ENCODE results near the gene SORCS3.

Gene SORCS3

DNA sequence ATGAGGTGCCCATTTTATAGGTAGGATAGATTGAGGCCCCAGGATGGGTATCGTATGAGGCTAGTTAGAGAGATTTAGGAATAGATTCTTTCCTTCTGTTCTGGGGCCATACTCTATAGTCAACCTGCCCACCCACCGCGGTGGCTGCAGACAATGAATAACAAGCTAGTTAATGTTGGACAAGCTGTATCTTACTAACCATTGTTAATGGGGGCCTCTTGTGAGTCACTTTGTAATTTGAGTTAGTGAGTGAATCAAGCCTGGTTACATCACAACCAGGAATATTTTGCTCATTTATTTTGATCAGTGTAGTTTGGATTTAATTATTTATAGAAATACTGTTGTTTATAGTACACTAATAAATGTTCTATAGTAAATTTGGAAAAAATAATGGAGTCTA, 7.3 kb downstream of the SORCS3 start:
- Histone ChIP-seq H3K4me1 (ENCODE audit: control insufficient read depth, insufficient read depth, low read length) (no peaks in the 10 kb centered on the region), H3K9me3 (ENCODE audit: control insufficient read depth, insufficient read depth, low read depth, low read length) (no peaks in the 10 kb centered on the region), H3K27ac (ENCODE audit: low read depth, low read length) (no peak overlapping the region), H3K36me3 (ENCODE audit: control insufficient read depth, insufficient read depth, low read length) (no peaks in the 10 kb centered on the region), H3K9ac (ENCODE audit: low read length) (no peak overlapping the region), H3K4me3 (ENCODE audit: low read depth, low read length) (no peak overlapping the region), H3K27me3 (ENCODE audit: control insufficient read depth, insufficient read depth, low read length) (peaks cover 64% of the 10 kb centered on the region)

DNA sequence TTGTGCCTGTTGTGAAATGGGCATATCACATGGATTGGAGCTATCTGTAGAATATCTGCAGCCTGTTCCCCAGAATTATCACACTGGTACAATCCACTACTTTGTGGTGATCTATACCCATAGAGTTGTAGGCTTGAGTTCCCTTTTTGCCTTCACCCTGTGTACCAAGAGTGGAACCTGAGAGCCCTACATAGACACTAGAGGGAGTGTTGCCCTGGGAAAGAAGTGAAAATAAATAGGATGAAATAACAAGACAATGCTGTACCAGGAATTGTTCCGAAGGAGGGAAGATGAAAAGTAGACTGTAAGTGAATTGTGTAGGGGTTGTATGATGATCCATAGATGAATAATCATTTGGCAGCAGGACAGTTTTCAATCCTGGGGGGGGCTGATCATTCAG, 9.0 kb downstream of the SORCS3 start:
- H3K9me3 ChIP-seq (ENCODE audit: control insufficient read depth, insufficient read depth, low read depth, low read length): no peaks in the 10 kb centered on the region
- H3K36me3 ChIP-seq (ENCODE audit: control insufficient read depth, insufficient read depth, low read length): no peaks in the 10 kb centered on the region
- no peak overlapping the region for H3K9ac ChIP-seq (ENCODE audit: low read length)
- no peak overlapping the region for H3K27ac ChIP-seq (ENCODE audit: low read depth, low read length)
- no peaks in the 10 kb centered on the region for H3K4me1 ChIP-seq (ENCODE audit: control insufficient read depth, insufficient read depth, low read length)
- no peak overlapping the region for H3K4me3 ChIP-seq (ENCODE audit: low read depth, low read length)
- peaks cover 48% of the 10 kb centered on the region for H3K27me3 ChIP-seq (ENCODE audit: control insufficient read depth, insufficient read depth, low read length)

DNA sequence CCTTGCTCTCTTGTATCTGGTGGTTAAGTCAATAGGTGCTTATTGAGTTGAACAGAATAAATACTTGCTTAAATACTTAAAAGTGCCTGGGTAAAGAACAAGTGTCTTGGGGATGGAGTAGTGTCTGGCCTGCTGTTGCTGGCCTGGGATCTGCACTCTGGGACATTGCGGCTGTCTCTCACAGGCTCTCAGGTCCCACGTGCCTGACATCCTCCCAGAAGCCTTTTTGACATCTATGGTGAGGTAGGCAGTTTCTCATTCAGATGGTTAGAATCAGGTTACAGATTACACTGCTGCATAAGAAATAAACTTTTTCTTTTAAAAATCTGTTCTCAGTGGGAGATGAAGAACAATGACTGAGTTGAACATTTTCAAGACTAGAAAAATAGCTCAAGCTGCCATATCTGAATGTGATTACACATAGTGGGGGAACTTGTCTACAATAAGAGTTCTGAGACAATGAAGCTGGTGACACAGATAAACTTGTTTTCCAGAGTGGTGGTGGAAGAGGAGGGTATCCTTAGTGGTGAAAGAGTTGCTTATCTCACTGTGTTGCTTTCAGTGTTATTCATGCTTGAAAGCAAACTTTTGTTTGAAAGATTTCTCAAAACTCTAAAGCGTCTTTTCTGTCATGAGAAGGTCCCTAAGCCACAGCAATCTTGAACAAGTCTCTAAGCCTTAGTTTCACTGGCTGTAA, 9.7 kb downstream of the SORCS3 start:
- Histone ChIP-seq H3K9ac (ENCODE audit: low read length) (no peak overlapping the region), H3K36me3 (ENCODE audit: control insufficient read depth, insufficient read depth, low read length) (no peaks in the 10 kb centered on the region), H3K4me3 (ENCODE audit: low read depth, low read length) (no peak overlapping the region), H3K27me3 (ENCODE audit: control insufficient read depth, insufficient read depth, low read length) (peaks cover 41% of the 10 kb centered on the region), H3K27ac (ENCODE audit: low read depth, low read length) (no peak overlapping the region), H3K9me3 (ENCODE audit: control insufficient read depth, insufficient read depth, low read depth, low read length) (no peaks in the 10 kb centered on the region), H3K4me1 (ENCODE audit: control insufficient read depth, insufficient read depth, low read length) (no peaks in the 10 kb centered on the region)

DNA sequence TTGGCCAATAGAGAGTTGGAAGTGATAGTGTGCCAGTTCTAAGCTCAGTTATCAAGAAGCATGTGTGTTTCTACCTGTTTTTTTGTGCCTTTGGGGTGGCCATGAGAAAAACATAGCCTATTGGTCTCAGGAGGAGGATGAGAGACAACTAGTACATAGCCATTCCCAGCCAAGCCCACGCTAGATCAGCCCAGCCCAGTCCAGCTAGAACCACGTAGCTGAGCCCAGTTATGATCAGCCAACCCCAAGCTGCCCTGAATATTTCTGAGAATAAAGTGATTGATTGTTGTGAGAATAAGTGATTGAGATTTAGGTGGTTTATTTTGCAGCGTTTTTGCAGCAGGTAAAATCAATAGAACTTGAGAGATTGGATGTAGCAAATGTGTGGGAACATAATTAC, 15.9 kb downstream of the SORCS3 start:
- H3K27ac ChIP-seq (ENCODE audit: low read depth, low read length): no peak overlapping the region
- no peak overlapping the region for H3K4me3 ChIP-seq (ENCODE audit: low read depth, low read length)
- H3K4me1 ChIP-seq (ENCODE audit: control insufficient read depth, insufficient read depth, low read length): no peaks in the 10 kb centered on the region; the same call in 1 of the 2 replicates
- H3K9me3 ChIP-seq (ENCODE audit: control insufficient read depth, insufficient read depth, low read depth, low read length): no peaks in the 10 kb centered on the region
- no peaks in the 10 kb centered on the region for H3K27me3 ChIP-seq (ENCODE audit: control insufficient read depth, insufficient read depth, low read length)
- no peak overlapping the region for H3K9ac ChIP-seq (ENCODE audit: low read length)
- no peaks in the 10 kb centered on the region for H3K36me3 ChIP-seq (ENCODE audit: control insufficient read depth, insufficient read depth, low read length)

DNA sequence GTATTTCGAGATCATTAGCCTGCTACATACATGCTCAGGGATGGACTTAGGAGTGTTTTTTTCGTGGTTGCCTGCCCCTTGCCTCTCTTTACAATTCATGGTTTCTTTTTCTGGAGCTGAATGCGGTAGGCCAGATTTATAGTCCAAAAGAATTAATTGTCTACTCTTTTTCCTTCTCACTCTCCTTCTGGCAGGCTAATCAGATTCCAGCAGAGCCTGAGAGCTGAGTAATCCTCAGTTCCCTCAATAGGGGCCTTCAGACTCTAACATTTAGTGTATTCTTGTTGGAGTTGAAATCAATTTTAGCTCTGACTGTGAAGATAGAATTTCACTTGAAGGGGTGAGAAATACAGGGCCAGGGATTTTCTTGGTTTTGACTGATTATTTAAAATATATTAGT, 16.4 kb downstream of the SORCS3 start:
- no peaks in the 10 kb centered on the region for H3K36me3 ChIP-seq (ENCODE audit: control insufficient read depth, insufficient read depth, low read length)
- no peak overlapping the region for H3K9ac ChIP-seq (ENCODE audit: low read length)
- no peaks in the 10 kb centered on the region; the same call in 1 of the 2 replicates for H3K4me1 ChIP-seq (ENCODE audit: control insufficient read depth, insufficient read depth, low read length)
- no peak overlapping the region for H3K27ac ChIP-seq (ENCODE audit: low read depth, low read length)
- no peak overlapping the region for H3K4me3 ChIP-seq (ENCODE audit: low read depth, low read length)
- no peaks in the 10 kb centered on the region for H3K27me3 ChIP-seq (ENCODE audit: control insufficient read depth, insufficient read depth, low read length)
- no peaks in the 10 kb centered on the region for H3K9me3 ChIP-seq (ENCODE audit: control insufficient read depth, insufficient read depth, low read depth, low read length)

DNA sequence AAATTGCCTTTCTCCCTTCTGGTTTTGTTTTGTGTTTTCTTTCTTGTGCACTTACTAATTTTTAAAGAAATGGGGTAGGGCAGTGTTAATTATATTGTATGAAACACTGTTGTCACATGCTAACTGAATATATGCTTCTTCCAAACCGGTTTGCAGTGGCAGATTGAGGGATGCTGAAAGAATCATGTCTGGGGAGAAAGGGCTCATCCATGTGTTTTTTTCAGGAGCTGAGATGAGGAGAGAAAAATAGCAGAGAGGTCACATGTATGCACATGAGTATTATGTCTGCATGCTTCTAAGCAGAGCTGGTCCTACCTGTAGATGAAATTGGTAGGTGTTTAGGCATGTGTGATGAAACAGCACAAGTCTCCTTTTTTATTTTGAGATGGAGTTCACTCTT, 17.0 kb downstream of the SORCS3 start:
- no peaks in the 10 kb centered on the region for H3K36me3 ChIP-seq (ENCODE audit: control insufficient read depth, insufficient read depth, low read length)

DNA sequence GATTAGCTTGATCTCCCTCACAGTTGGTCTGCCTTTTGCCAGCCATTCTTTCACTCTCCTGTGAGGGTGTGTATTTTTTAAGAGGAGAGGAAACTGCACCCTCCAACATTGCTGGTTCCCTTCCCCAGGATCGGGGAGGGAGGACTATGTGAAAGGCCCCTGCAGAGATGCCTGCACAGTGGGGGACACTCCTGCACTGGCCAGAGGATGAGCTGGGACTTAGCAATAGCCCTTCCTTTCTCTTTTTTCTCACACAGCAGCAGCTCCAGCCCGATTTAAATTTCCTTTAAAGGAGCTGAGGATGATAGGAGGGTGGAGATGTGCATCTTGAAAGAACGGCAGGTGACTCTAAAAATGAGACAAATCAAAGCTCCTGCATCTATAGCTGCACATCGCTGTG, 18.7 kb downstream of the SORCS3 start:
- no peaks in the 10 kb centered on the region; the same call in 1 of the 2 replicates for H3K4me1 ChIP-seq (ENCODE audit: control insufficient read depth, insufficient read depth, low read length)
- H3K36me3 ChIP-seq (ENCODE audit: control insufficient read depth, insufficient read depth, low read length): no peaks in the 10 kb centered on the region
- peaks cover 16% of the 10 kb centered on the region; the same call in 1 of the 2 replicates for H3K27me3 ChIP-seq (ENCODE audit: control insufficient read depth, insufficient read depth, low read length)
- H3K9ac ChIP-seq (ENCODE audit: low read length): no peak overlapping the region
- H3K27ac ChIP-seq (ENCODE audit: low read depth, low read length): no peak overlapping the region
- H3K9me3 ChIP-seq (ENCODE audit: control insufficient read depth, insufficient read depth, low read depth, low read length): no peaks in the 10 kb centered on the region
- no peak overlapping the region for H3K4me3 ChIP-seq (ENCODE audit: low read depth, low read length)

More for the DNA sequence above, 17.0 kb downstream of the SORCS3 start:
- H3K9ac ChIP-seq (ENCODE audit: low read length): no peak overlapping the region
- H3K27ac ChIP-seq (ENCODE audit: low read depth, low read length): no peak overlapping the region
- H3K4me1 ChIP-seq (ENCODE audit: control insufficient read depth, insufficient read depth, low read length): no peaks in the 10 kb centered on the region; the same call in 1 of the 2 replicates
- peaks cover 2% of the 10 kb centered on the region; the same call in 1 of the 2 replicates for H3K27me3 ChIP-seq (ENCODE audit: control insufficient read depth, insufficient read depth, low read length)
- no peak overlapping the region for H3K4me3 ChIP-seq (ENCODE audit: low read depth, low read length)
- H3K9me3 ChIP-seq (ENCODE audit: control insufficient read depth, insufficient read depth, low read depth, low read length): no peaks in the 10 kb centered on the region

DNA sequence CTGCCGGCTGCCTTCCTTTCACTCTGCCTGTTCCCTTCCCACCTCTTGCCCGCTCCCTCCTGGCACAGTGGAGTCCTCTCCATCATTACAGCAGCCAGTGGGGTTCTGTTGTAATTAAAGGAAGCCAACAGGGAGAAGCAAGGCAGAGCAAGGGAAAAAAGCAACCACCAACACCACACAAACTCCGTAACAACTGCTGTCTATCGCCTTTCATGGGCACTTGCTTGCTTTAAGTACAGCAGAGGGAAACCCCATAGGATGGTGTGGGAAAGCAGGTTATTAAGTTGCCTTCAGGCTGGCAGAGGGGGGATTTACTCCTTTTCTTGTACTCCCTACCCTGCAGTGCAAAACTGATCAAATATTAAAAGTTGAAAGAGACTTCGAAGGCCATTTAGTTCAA, 22.0 kb downstream of the SORCS3 start:
- Histone ChIP-seq H3K36me3 (ENCODE audit: control insufficient read depth, insufficient read depth, low read length) (no peaks in the 10 kb centered on the region), H3K4me1 (ENCODE audit: control insufficient read depth, insufficient read depth, low read length) (no peaks in the 10 kb centered on the region; the same call in 1 of the 2 replicates), H3K9me3 (ENCODE audit: control insufficient read depth, insufficient read depth, low read depth, low read length) (no peaks in the 10 kb centered on the region), H3K27me3 (ENCODE audit: control insufficient read depth, insufficient read depth, low read length) (peaks cover 21% of the 10 kb centered on the region; the same call in 1 of the 2 replicates), H3K27ac (ENCODE audit: low read depth, low read length) (no peak overlapping the region), H3K4me3 (ENCODE audit: low read depth, low read length) (no peak overlapping the region), H3K9ac (ENCODE audit: low read length) (no peak overlapping the region)

DNA sequence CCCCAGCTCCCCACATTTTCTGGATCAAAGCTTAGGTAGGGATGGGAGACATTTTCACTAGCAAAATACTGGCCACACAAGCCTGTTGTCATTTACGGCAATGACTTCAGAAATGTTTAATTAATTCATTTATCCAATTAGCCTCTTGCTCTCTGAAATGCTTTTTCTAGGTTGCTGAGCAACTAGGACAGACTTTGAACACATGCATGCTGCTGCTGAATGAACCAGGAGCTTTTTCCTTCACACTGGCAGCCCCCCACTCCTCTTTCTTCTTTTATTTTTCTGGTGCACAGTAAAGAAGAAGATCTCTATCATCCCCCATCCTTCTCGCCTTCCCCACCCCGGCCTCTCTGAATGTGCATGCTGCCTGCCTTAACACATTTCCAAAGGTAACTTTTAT, 22.5 kb downstream of the SORCS3 start:
- Histone ChIP-seq H3K36me3 (ENCODE audit: control insufficient read depth, insufficient read depth, low read length) (no peaks in the 10 kb centered on the region), H3K4me1 (ENCODE audit: control insufficient read depth, insufficient read depth, low read length) (no peaks in the 10 kb centered on the region; the same call in 1 of the 2 replicates), H3K4me3 (ENCODE audit: low read depth, low read length) (no peak overlapping the region), H3K27me3 (ENCODE audit: control insufficient read depth, insufficient read depth, low read length) (peaks cover 21% of the 10 kb centered on the region; the same call in 1 of the 2 replicates), H3K9me3 (ENCODE audit: control insufficient read depth, insufficient read depth, low read depth, low read length) (no peaks in the 10 kb centered on the region), H3K9ac (ENCODE audit: low read length) (no peak overlapping the region), H3K27ac (ENCODE audit: low read depth, low read length) (no peak overlapping the region)

DNA sequence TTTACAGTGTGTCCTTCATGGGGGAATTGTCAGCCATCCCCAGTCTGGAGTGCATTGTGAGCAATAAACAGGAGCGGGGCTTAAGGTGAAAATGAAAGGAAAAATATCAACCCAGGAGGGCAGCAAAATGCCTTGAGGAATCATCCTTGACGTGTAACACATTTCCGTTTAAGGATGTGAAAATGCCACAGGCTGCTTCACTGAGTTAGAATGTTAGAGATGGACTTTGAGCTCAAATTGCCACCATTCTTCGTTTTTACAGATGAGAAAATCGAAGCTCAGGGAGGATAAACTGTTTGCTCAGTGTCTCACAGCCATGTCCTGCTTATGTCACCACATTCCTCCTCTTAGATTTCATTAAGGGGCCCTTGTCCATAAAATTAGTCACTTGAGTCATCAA, 23.1 kb downstream of the SORCS3 start:
- Histone ChIP-seq H3K27me3 (ENCODE audit: control insufficient read depth, insufficient read depth, low read length) (peaks cover 21% of the 10 kb centered on the region; the same call in 1 of the 2 replicates), H3K4me3 (ENCODE audit: low read depth, low read length) (no peak overlapping the region)

DNA sequence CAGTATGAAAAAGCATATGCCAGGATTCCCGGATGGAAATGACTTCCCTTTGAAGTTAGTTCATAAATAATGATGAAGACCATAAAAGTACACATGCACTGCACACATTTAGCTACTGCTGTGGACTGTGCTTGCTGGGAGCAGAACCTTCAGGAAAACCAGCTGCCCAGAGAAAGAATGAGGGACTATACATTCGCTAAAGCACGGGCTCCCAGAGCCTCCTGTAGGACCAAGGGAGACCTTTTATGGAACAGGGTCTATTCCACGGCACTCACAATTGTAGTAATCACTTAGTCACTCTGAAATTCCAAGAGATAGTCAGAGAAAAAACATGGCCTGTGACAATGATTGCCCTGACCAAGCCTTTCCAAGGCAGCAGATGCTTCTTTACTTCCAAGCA, 24.1 kb downstream of the SORCS3 start:
- H3K4me3 ChIP-seq (ENCODE audit: low read depth, low read length): no peak overlapping the region
- no peaks in the 10 kb centered on the region for H3K36me3 ChIP-seq (ENCODE audit: control insufficient read depth, insufficient read depth, low read length)
- H3K27me3 ChIP-seq (ENCODE audit: control insufficient read depth, insufficient read depth, low read length): peaks cover 21% of the 10 kb centered on the region; the same call in 1 of the 2 replicates
- no peaks in the 10 kb centered on the region for H3K9me3 ChIP-seq (ENCODE audit: control insufficient read depth, insufficient read depth, low read depth, low read length)
- H3K4me1 ChIP-seq (ENCODE audit: control insufficient read depth, insufficient read depth, low read length): no peaks in the 10 kb centered on the region
- no peak overlapping the region for H3K9ac ChIP-seq (ENCODE audit: low read length)
- no peak overlapping the region for H3K27ac ChIP-seq (ENCODE audit: low read depth, low read length)

More for the DNA sequence above, 23.1 kb downstream of the SORCS3 start:
- no peaks in the 10 kb centered on the region for H3K9me3 ChIP-seq (ENCODE audit: control insufficient read depth, insufficient read depth, low read depth, low read length)
- H3K36me3 ChIP-seq (ENCODE audit: control insufficient read depth, insufficient read depth, low read length): no peaks in the 10 kb centered on the region
- H3K9ac ChIP-seq (ENCODE audit: low read length): no peak overlapping the region
- no peak overlapping the region for H3K27ac ChIP-seq (ENCODE audit: low read depth, low read length)
- no peaks in the 10 kb centered on the region; the same call in 1 of the 2 replicates for H3K4me1 ChIP-seq (ENCODE audit: control insufficient read depth, insufficient read depth, low read length)
